GM12878 (cell line): ENCODE results near the gene TERF2IP. TPM values are rescaled to one million over a fixed set of nuclear protein-coding genes. Genes with fewer than 3 reads are reported as not detected.

Experiments used
- ATAC-seq: fragments of 200-7000 bp; cut with Tn5 transposase; 3 replicates; pipeline ENCODE4 v1.9.1; 2020; ENCODE audit warnings: mild to moderate bottlenecking, moderate library complexity
- BruUV-seq: library from RNA; stranded (reverse); fragments of 400-500 nt; replicated peaks from 2 replicates; lab custom pipeline; 2021; lab: Mats Ljungman, UMichigan
- CTCF ChIA-PET: fragments of 300-600 bp; sonication (Branson Sonifier 250); formaldehyde crosslinking; extraction: SDS; loops from one replicate; lab custom pipeline; 2021; ENCODE audit warnings: inconsistent platforms; lab: Yijun Ruan, JAX
- POLR2A ChIA-PET: fragments of 350-600 bp; formaldehyde crosslinking; extraction: SDS; loops from one replicate; lab custom pipeline; 2021; ENCODE audit warnings: inconsistent platforms; lab: Charles Lee
- RAD21 ChIA-PET: fragments of 300-600 bp; sonication (Branson Sonifier 250); formaldehyde crosslinking; loops from one replicate; lab custom pipeline; 2023; ENCODE audit warnings: antibody characterized with exemption; ENCODE audit not compliant: unreplicated experiment; lab: Charles Lee
- SMC1A ChIA-PET: fragments of 300-600 bp; sonication (Branson Sonifier 250); formaldehyde crosslinking; loops from one replicate; lab custom pipeline; 2023; ENCODE audit not compliant: unreplicated experiment, uncharacterized antibody; lab: Charles Lee
- DNase-seq: peaks from one replicate; pipeline ENCODE4 v3.0.0-alpha.2; 2011; ENCODE audit warnings: low read depth, low spot score
- FAIRE-seq: peaks from 3 replicates; lab custom pipeline; 2011; peaks lifted over from hg19 to GRCh38; lab: Jason Lieb, UNC
- H2AFZ ChIP-seq: 2 replicates; pipeline ENCODE4 v1.6.0; 2011; ENCODE audit warnings: low read depth, low read length, control low read depth; ENCODE audit not compliant: control insufficient read depth
- H3K27ac ChIP-seq: 2 replicates; pipeline ENCODE4 v1.5.1; 2011; ENCODE audit warnings: control low read depth; ENCODE audit not compliant: control insufficient read depth, insufficient read depth
- H3K27me3 ChIP-seq, 2 experiments: replicated peaks in 1 of 2; 2 replicates each; pipeline versions ENCODE4 v1.6.0 to v1.6.1; 2011; ENCODE audit warnings: low read length in 1 of 2; ENCODE audit not compliant: control insufficient read depth in 2 of 2, insufficient read depth in 2 of 2
- H3K36me3 ChIP-seq, 2 experiments: 2 replicates each; pipeline ENCODE4 v1.5.1; 2011; ENCODE audit warnings: low read length in 1 of 2; ENCODE audit not compliant: control insufficient read depth in 2 of 2, insufficient read depth in 2 of 2
- H3K4me1 ChIP-seq: 2 replicates; pipeline ENCODE4 v1.6.1; 2011; ENCODE audit warnings: mild to moderate bottlenecking, low read length, moderate library complexity, mixed read lengths; ENCODE audit not compliant: control insufficient read depth, insufficient read depth
- H3K4me2 ChIP-seq: 2 replicates; pipeline ENCODE4 v1.6.0; 2011; ENCODE audit warnings: control low read depth; ENCODE audit not compliant: control insufficient read depth, insufficient read depth
- H3K4me3 ChIP-seq: fragments of 200-600 bp; sonication (generic); 2 replicates; pipeline ENCODE4 v1.5.1; 2016
- H3K79me2 ChIP-seq: 2 replicates; pipeline ENCODE4 v1.6.0; 2011; ENCODE audit warnings: low read length; ENCODE audit not compliant: control insufficient read depth, insufficient read depth
- H3K9ac ChIP-seq: 2 replicates; pipeline ENCODE4 v1.8.0; 2011; ENCODE audit warnings: low read length, control low read depth, mixed read lengths; ENCODE audit not compliant: control insufficient read depth, insufficient read depth
- H3K9me3 ChIP-seq: replicated peaks from 3 replicates; pipeline ENCODE4 v1.5.1; 2011; ENCODE audit warnings: mild to moderate bottlenecking, low read length; ENCODE audit not compliant: control insufficient read depth, insufficient read depth
- H4K20me1 ChIP-seq: 2 replicates; pipeline ENCODE4 v1.6.0; 2011; ENCODE audit not compliant: control insufficient read depth, insufficient read depth
- CTCF ChIP-seq, 3 experiments: IDR thresholded peaks in 2 of 3; conservative IDR thresholded peaks in 1 of 3; 2 replicates each; pipeline ENCODE4 v1.5.1; 2011; ENCODE audit warnings: low read depth in 3 of 3, low read length in 3 of 3, mild to moderate bottlenecking in 3 of 3, control low read depth in 2 of 3, moderate library complexity in 2 of 3, inconsistent platforms in 1 of 3, mixed read lengths in 1 of 3; ENCODE audit not compliant: control insufficient read depth in 2 of 3, insufficient read depth in 1 of 3; ENCODE audit errors: extremely low read depth in 1 of 3
- E2F8 ChIP-seq: fragments of 450-650 bp; IDR thresholded peaks from 2 replicates; pipeline ENCODE4 v1.6.1; 2018; ENCODE audit warnings: mild to moderate bottlenecking, low read depth, moderate library complexity; ENCODE audit not compliant: partially characterized antibody
- FOXM1 ChIP-seq: IDR thresholded peaks from 2 replicates; pipeline ENCODE4 v1.6.1; 2012; ENCODE audit warnings: low read depth, mild to moderate bottlenecking, inconsistent platforms, low read length, moderate library complexity
- POLR2AphosphoS5 ChIP-seq: IDR thresholded peaks from 2 replicates; pipeline ENCODE4 v1.6.1; 2011; ENCODE audit warnings: mild to moderate bottlenecking, low read length, inconsistent platforms
- RELA ChIP-seq: fragments of 450-650 bp; IDR thresholded peaks from 2 replicates; pipeline ENCODE4 v1.8.0; 2014; ENCODE audit warnings: borderline replicate concordance; ENCODE audit not compliant: partially characterized antibody
- SP1 ChIP-seq: IDR thresholded peaks from one replicate; pipeline ENCODE4 v1.6.1; 2011; ENCODE audit warnings: low read depth, low read length
- USF2 ChIP-seq: IDR thresholded peaks from 2 replicates; pipeline ENCODE4 v1.6.1; 2011; ENCODE audit warnings: low read depth, low read length, improper control_type of control experiment, borderline replicate concordance
- YBX1 ChIP-seq: fragments of 450-650 bp; IDR thresholded peaks from 2 replicates; pipeline ENCODE4 v1.6.1; 2016; ENCODE audit warnings: antibody characterized with exemption
- ZNF24 ChIP-seq: fragments of 450-650 bp; IDR thresholded peaks from 2 replicates; pipeline ENCODE4 v1.6.1; 2017; ENCODE audit warnings: antibody characterized with exemption, mild to moderate bottlenecking
- ZNF592 ChIP-seq: fragments of 450-650 bp; IDR thresholded peaks from 2 replicates; pipeline ENCODE4 v1.6.1; 2017; ENCODE audit warnings: mild to moderate bottlenecking, moderate library complexity
- WGBS: methylation state at CpG from one replicate; pipeline ENCODE4 v1.1.6; 2016; ENCODE audit warnings: low lambda C conversion rate; ENCODE audit not compliant: insufficient replicate concordance, insufficient coverage; ENCODE audit errors: missing lambda C conversion rate; 5-methylcytosine and 5-hydroxymethylcytosine counted together
- in situ Hi-C: fragments of 300-500 bp; cut with MboI; formaldehyde crosslinking; loops from 9 replicates; pipeline ENCODE4 v1.14.3; 2018; ENCODE audit warnings: mixed read lengths
- intact Hi-C: fragments of 100-400 bp; cut with micrococcal nuclease; formaldehyde crosslinking; loops from one replicate; pipeline ENCODE4 v1.14.2; 2022; ENCODE audit not compliant: unreplicated experiment
- polyA plus RNA-seq, 11 experiments: library from polyadenylated mRNA; depleted of rRNA in 4 of 11; unstranded in 6 of 11; stranded (reverse) in 5 of 11; fragments of >200 nt; fragmentation: Nextera tagmentation in 4 of 11; fragmentation: Illumina TruSeq in 1 of 11; extraction: Ambion mirVana in 4 of 11; extraction: Trizol in 1 of 11; gene quantifications; 1 replicate in 1 of 11; 2 replicates in 10 of 11; pipeline versions ENCODE4 v1.2.1 to v1.2.3, GENCODE V29; 2011 to 2016; ENCODE audit warnings: inconsistent platforms in 2 of 11, missing spikeins in 2 of 11, low read depth in 1 of 11
- total RNA-seq, 4 experiments: library from RNA; depleted of rRNA in 3 of 4; stranded (reverse); fragments of >200 nt in 3 of 4; fragmentation: Illumina TruSeq in 1 of 4; extraction: Trizol in 1 of 4; gene quantifications; 2 replicates each; pipeline versions ENCODE4 v1.2.1 to v1.2.3, GENCODE V29; 2013 to 2021

The TERF2IP gene
- total and polyA plus RNA-seq, 10 of the 15 experiments (the other 5 are each of a cell fraction or from before 2014, with no cell fraction given), result 19.6 to 93.1 (median 54.4) TPM

GRCh38 chr16:75648265-75649076 lies 898 bp downstream of the TERF2IP start:
- peak overlapping the region; percentile 71 for H2AFZ ChIP-seq
- CTCF ChIA-PET, result interaction anchor here (0.8 to 5.6 kb wide), 12 partner anchors 12 to 185 kb away, joined by 3 to 51 read pairs (median 4); partner anchors contain the start of genes ADAT1, GABARAPL2, TMEM170A and TMEM231
- peaks cover 25% of the 10 kb centered on the region for H3K4me1 ChIP-seq
- H3K4me3 ChIP-seq, result peak overlapping the region; percentile 85
- under 1% methylated on average over 62 of the region's 62 CpGs for WGBS
- peaks cover 4% of the 10 kb centered on the region for H4K20me1 ChIP-seq
- no peaks in the 10 kb centered on the region; a peak in 1 of 4 replicates for H3K27me3 ChIP-seq
- H3K4me2 ChIP-seq, result peak overlapping the region; percentile 53; the same call in 1 of the 2 replicates
- peak overlapping the region; percentile 86 for H3K27ac ChIP-seq
- peak overlapping the region; percentile 75 for H3K9ac ChIP-seq
- POLR2A ChIA-PET, result interaction anchor here (1.0 to 6.1 kb wide), 9 partner anchors 27 to 630 kb away, joined by 3 to 67 read pairs (median 9); partner anchors contain the start of genes ADAT1, CFDP1, GABARAPL2 and TMEM231
- peaks cover 0 to 10% of the 10 kb centered on the region in 2 experiments; a peak in 3 of 4 replicates for H3K36me3 ChIP-seq
- BruUV-seq, result no TSS peak
- no peak for DNase-seq
- SMC1A ChIA-PET, result interaction anchor here (0.8 to 8.1 kb wide), 13 partner anchors 10 to 215 kb away, joined by 3 to 69 read pairs (median 4); partner anchors contain the start of genes ADAT1, CFDP1 and TMEM231
- peaks cover 99% of the 10 kb centered on the region for H3K79me2 ChIP-seq
- RAD21 ChIA-PET, result interaction anchor here (0.7 to 6.0 kb wide), 15 partner anchors 11 to 949 kb away, joined by 3 to 46 read pairs (median 3); partner anchors contain the start of genes ADAT1, GABARAPL2 and TMEM170A
- ATAC-seq, result peak; percentile 67
- FAIRE-seq, result peak; percentile 61
- in situ Hi-C loops (loop anchor here (5.0 kb wide), 2 partner anchors 114 to 1544 kb away; partner anchors contain the start of gene MON1B), intact Hi-C loops (loop anchor here (1.0 kb wide), 2 partner anchors 76 to 116 kb away; no protein-coding TSS in a partner anchor)
- H3K9me3 ChIP-seq, result no peaks in the 10 kb centered on the region
- TF ChIP-seq USF2, result no peak
- TF ChIP-seq E2F8, result no peak
- TF ChIP-seq ZNF592, result no peak
- TF ChIP-seq YBX1, result no peak
- TF ChIP-seq SP1, result no peak
- TF ChIP-seq RELA, result no peak
- no peak for TF ChIP-seq CTCF (IDR thresholded peaks at IDR 0.05 in 2 of 3, conservative IDR thresholded peaks at IDR 0.05 in 1 of 3; ENCODE audit: control insufficient read depth in 2 of 3, extremely low read depth in 1 of 3, insufficient read depth in 1 of 3, low read depth in 3 of 3, low read length in 3 of 3)
- TF ChIP-seq POLR2AphosphoS5, result peak; percentile 51; the same call in 1 of the 2 replicates
- TF ChIP-seq FOXM1, result no peak
- TF ChIP-seq ZNF24, result no peak
